ENCODE measurements around the gene ANKS1B.

Gene ANKS1B

GRCh38 chr12:99453836-99454538 is 530.7 kb downstream of the ANKS1B start:
- DNase-seq = no peak
- H3K4me3 ChIP-seq (ENCODE audit: low read depth, low read length) = no peak overlapping the region
- no peaks in the 10 kb centered on the region for H3K9me3 ChIP-seq (ENCODE audit: severe bottlenecking)
- H3K36me3 ChIP-seq = no peaks in the 10 kb centered on the region
- no peaks in the 10 kb centered on the region for H3K27me3 ChIP-seq (ENCODE audit: insufficient read depth, low read depth, severe bottlenecking)
- TF ChIP-seq, protein P1, sequence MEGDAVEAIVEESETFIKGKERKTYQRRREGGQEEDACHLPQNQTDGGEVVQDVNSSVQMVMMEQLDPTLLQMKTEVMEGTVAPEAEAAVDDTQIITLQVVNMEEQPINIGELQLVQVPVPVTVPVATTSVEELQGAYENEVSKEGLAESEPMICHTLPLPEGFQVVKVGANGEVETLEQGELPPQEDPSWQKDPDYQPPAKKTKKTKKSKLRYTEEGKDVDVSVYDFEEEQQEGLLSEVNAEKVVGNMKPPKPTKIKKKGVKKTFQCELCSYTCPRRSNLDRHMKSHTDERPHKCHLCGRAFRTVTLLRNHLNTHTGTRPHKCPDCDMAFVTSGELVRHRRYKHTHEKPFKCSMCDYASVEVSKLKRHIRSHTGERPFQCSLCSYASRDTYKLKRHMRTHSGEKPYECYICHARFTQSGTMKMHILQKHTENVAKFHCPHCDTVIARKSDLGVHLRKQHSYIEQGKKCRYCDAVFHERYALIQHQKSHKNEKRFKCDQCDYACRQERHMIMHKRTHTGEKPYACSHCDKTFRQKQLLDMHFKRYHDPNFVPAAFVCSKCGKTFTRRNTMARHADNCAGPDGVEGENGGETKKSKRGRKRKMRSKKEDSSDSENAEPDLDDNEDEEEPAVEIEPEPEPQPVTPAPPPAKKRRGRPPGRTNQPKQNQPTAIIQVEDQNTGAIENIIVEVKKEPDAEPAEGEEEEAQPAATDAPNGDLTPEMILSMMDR (IDR thresholded peaks at IDR 0.05; ENCODE audit: low read depth, low read length) = no peak
- H3K27ac ChIP-seq = no peak overlapping the region

DNA sequence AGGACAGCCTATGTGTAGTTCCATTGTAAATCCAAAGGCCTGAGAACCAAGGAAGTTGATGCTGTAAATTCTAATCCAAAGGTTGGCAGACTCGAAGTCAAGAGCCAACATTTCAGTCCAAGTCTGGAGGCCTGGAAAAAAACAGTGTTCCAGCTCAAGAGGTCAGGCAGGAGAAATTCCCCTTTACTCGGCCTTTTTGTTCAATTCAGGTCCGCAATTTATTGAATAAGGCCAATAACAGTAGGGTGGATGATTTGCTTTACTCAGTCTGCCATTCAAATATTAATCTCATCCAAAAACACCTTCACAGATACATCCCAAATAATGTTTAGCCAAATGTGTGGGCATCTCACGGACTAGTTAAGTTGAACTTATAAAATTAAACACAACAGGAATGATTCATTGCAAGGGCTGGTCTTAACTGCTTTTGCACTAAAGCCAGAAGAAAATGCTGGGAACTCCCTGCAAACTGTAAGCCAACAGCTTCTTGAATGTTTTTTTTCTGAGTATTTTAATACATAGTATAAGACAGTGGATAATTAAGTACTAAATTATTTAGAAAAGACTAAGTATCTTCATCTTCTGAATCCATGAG is 534.6 kb downstream of the ANKS1B start:
- Histone ChIP-seq H3K9me3 (ENCODE audit: severe bottlenecking) (no peaks in the 10 kb centered on the region), H3K27me3 (ENCODE audit: insufficient read depth, low read depth, severe bottlenecking) (no peaks in the 10 kb centered on the region), H3K36me3 (no peaks in the 10 kb centered on the region), H3K4me3 (ENCODE audit: low read depth, low read length) (no peak overlapping the region), H3K27ac (no peak overlapping the region)
- DNase-seq = no peak
- TF ChIP-seq, protein P1 (IDR thresholded peaks at IDR 0.05; ENCODE audit: low read depth, low read length) = no peak

DNA sequence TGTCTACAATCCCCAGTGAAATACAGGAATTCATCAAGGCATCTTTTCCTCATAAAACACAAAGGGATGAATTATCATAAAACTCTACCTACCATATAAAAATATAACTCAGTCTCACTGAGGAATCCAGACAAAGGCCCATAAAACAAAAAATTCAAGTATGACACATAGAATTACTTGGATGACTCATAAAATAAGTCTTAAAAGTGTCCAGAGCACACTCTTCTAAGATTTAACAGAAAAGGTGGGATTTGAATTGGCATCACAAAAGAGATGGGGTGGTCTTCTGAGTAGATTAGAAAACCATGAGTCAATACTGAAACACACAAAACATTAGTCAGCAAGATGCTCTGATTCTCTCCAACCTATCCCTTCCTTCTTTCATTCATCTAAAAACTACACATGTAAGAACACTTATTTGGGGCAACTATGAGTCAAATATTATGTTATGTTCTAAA is 539.8 kb downstream of the ANKS1B start:
- Histone ChIP-seq H3K27me3 (ENCODE audit: insufficient read depth, low read depth, severe bottlenecking) (no peaks in the 10 kb centered on the region), H3K36me3 (no peaks in the 10 kb centered on the region), H3K4me3 (ENCODE audit: low read depth, low read length) (no peak overlapping the region), H3K9me3 (ENCODE audit: severe bottlenecking) (no peaks in the 10 kb centered on the region), H3K27ac (no peak overlapping the region)
- no peak for DNase-seq
- TF ChIP-seq, protein P1 (IDR thresholded peaks at IDR 0.05; ENCODE audit: low read depth, low read length) = no peak

- no peaks in the 10 kb centered on the region; the same call in 1 of the 2 replicates for H3K36me3 ChIP-seq
- H3K4me3 ChIP-seq (ENCODE audit: low read depth, low read length) = no peak overlapping the region
- no peak overlapping the region for H3K27ac ChIP-seq
- TF ChIP-seq, protein P1 (IDR thresholded peaks at IDR 0.05; ENCODE audit: low read depth, low read length) = no peak
- no peaks in the 10 kb centered on the region for H3K9me3 ChIP-seq (ENCODE audit: severe bottlenecking)
- no peaks in the 10 kb centered on the region for H3K27me3 ChIP-seq (ENCODE audit: insufficient read depth, low read depth, severe bottlenecking)
- DNase-seq = no peak
Measured at GRCh38 chr12:99442758-99443157, 542.0 kb downstream of the ANKS1B start.

- H3K4me3 ChIP-seq (ENCODE audit: low read depth, low read length) = no peak overlapping the region
- H3K27me3 ChIP-seq (ENCODE audit: insufficient read depth, low read depth, severe bottlenecking) = no peaks in the 10 kb centered on the region
- no peak for DNase-seq
- TF ChIP-seq, protein P1 (IDR thresholded peaks at IDR 0.05; ENCODE audit: low read depth, low read length) = no peak
- H3K9me3 ChIP-seq (ENCODE audit: severe bottlenecking) = no peaks in the 10 kb centered on the region
- no peak overlapping the region for H3K27ac ChIP-seq
- H3K36me3 ChIP-seq = no peaks in the 10 kb centered on the region; the same call in 1 of the 2 replicates
Measured at GRCh38 chr12:99439399-99439798, 545.3 kb downstream of the ANKS1B start.
